Peyer's patch (tissue), 4 donors: Measurements from ENCODE around the gene RAB7B.

Experiments used
- POLR2A ChIP-seq, 2 donors: fragments of 450-650 bp; IDR thresholded peaks; one replicate each; pipeline ENCODE4 v1.5.1; 2017; ENCODE audit warnings: antibody characterized with exemption in 2 of 2, mild to moderate bottlenecking in 2 of 2, moderate library complexity in 2 of 2
- TF ChIP-seq, protein P1 (sequence below), 6 experiments: fragments of 450-650 bp in 4 of 6; fragments of 200-600 bp in 2 of 6; sonication (generic) in 1 of 6; IDR thresholded peaks; one replicate each; pipeline ENCODE4 v1.5.1; 2017 to 2019; ENCODE audit warnings: antibody characterized with exemption in 6 of 6, mild to moderate bottlenecking in 3 of 6, moderate library complexity in 1 of 6

GRCh38 chr1:205959789-205960188, 43.4 kb downstream of the RAB7B start:
- TF ChIP-seq, protein P1, sequence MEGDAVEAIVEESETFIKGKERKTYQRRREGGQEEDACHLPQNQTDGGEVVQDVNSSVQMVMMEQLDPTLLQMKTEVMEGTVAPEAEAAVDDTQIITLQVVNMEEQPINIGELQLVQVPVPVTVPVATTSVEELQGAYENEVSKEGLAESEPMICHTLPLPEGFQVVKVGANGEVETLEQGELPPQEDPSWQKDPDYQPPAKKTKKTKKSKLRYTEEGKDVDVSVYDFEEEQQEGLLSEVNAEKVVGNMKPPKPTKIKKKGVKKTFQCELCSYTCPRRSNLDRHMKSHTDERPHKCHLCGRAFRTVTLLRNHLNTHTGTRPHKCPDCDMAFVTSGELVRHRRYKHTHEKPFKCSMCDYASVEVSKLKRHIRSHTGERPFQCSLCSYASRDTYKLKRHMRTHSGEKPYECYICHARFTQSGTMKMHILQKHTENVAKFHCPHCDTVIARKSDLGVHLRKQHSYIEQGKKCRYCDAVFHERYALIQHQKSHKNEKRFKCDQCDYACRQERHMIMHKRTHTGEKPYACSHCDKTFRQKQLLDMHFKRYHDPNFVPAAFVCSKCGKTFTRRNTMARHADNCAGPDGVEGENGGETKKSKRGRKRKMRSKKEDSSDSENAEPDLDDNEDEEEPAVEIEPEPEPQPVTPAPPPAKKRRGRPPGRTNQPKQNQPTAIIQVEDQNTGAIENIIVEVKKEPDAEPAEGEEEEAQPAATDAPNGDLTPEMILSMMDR (IDR thresholded peaks at IDR 0.05), result no peak
- no peak for TF ChIP-seq POLR2A (IDR thresholded peaks at IDR 0.05)
